ENCODE measurements around the gene ADAMTS16. TPM values are rescaled to one million over a fixed set of nuclear protein-coding genes. Genes with fewer than 3 reads are reported as not detected.
A peak's percentile ranks its signal among the peaks of the same experiment; 100 is the strongest.

The ADAMTS16 gene
- total RNA-seq, 1 donor from 2014 or later = 4.1 TPM

- no peak overlapping the region for H2AFZ ChIP-seq (replicated peaks)
- Mint-ChIP-seq H3K27me3 (ENCODE audit: insufficient read depth, low read depth) (peaks cover 2% of the 10 kb centered on the region), H3K27ac (no peak overlapping the region), H3K9me3 (peaks cover 2% of the 10 kb centered on the region), H3K4me3 (no peak overlapping the region), H3K36me3 (no peaks in the 10 kb centered on the region), H3K4me1 (no peaks in the 10 kb centered on the region)
- H3K36me3 ChIP-seq = no peaks in the 10 kb centered on the region
- H3K79me2 ChIP-seq (ENCODE audit: low read depth) = no peaks in the 10 kb centered on the region
- H3K4me2 ChIP-seq = no peak overlapping the region
- H3K27ac ChIP-seq = no peak overlapping the region
- H3K27me3 ChIP-seq = no peaks in the 10 kb centered on the region
- H3F3A ChIP-seq (ENCODE audit: low read depth) = no peaks in the 10 kb centered on the region
- no peak for DNase-seq (ENCODE audit: low spot score)
- no peaks in the 10 kb centered on the region for H4K20me1 ChIP-seq (ENCODE audit: low read depth)
- H3K9ac ChIP-seq = no peak overlapping the region
- H3K9me3 ChIP-seq (ENCODE audit: low read depth) = no peaks in the 10 kb centered on the region
- no peak for TF ChIP-seq EZH2phosphoT487 (IDR thresholded peaks at IDR 0.05)
- no peak for TF ChIP-seq CTCF (IDR thresholded peaks at IDR 0.05)
- H3K4me3 ChIP-seq = no peak overlapping the region
- no peaks in the 10 kb centered on the region for H3K4me1 ChIP-seq
Measured at GRCh38 chr5:5126444-5126843, 13.7 kb upstream of the ADAMTS16 start.

GRCh38 chr5:5128766-5129165 is 11.4 kb upstream of the ADAMTS16 start:
- H3K9me3 Mint-ChIP-seq = peaks cover 4% of the 10 kb centered on the region
- H3K27ac Mint-ChIP-seq = no peak overlapping the region
- H2AFZ ChIP-seq (replicated peaks) = no peak overlapping the region

GRCh38 chr5:5132234-5132633 is 7.9 kb upstream of the ADAMTS16 start:
- peaks cover 7% of the 10 kb centered on the region for H3K27me3 Mint-ChIP-seq (ENCODE audit: insufficient read depth, low read depth)
- TF ChIP-seq EZH2phosphoT487 (IDR thresholded peaks at IDR 0.05) = no peak
- TF ChIP-seq CTCF (IDR thresholded peaks at IDR 0.05) = no peak
- no peak for TF ChIP-seq EZH2 (IDR thresholded peaks at IDR 0.05)

More at GRCh38 chr5:5128766-5129165, 11.4 kb upstream of the ADAMTS16 start:
- no peaks in the 10 kb centered on the region for H3F3A ChIP-seq (ENCODE audit: low read depth)
- no peaks in the 10 kb centered on the region for H4K20me1 ChIP-seq (ENCODE audit: low read depth)
- H3K27me3 ChIP-seq = no peaks in the 10 kb centered on the region
- H3K27me3 Mint-ChIP-seq (ENCODE audit: insufficient read depth, low read depth) = peaks cover 4% of the 10 kb centered on the region
- no peak overlapping the region for H3K4me3 ChIP-seq
- no peaks in the 10 kb centered on the region for H3K4me1 Mint-ChIP-seq
- H3K36me3 ChIP-seq = no peaks in the 10 kb centered on the region
- H3K79me2 ChIP-seq (ENCODE audit: low read depth) = no peaks in the 10 kb centered on the region
- no peak for TF ChIP-seq EZH2phosphoT487 (IDR thresholded peaks at IDR 0.05)
- no peak for TF ChIP-seq EZH2 (IDR thresholded peaks at IDR 0.05)
- TF ChIP-seq CTCF (IDR thresholded peaks at IDR 0.05) = no peak
- H3K9me3 ChIP-seq (ENCODE audit: low read depth) = no peaks in the 10 kb centered on the region
- no peak overlapping the region for H3K27ac ChIP-seq
- no peak for DNase-seq (ENCODE audit: low spot score)
- no peaks in the 10 kb centered on the region for H3K4me1 ChIP-seq
- H3K4me3 Mint-ChIP-seq = no peak overlapping the region
- H3K9ac ChIP-seq = no peak overlapping the region
- peaks cover 2% of the 10 kb centered on the region for H3K36me3 Mint-ChIP-seq
- H3K4me2 ChIP-seq = no peak overlapping the region

More at GRCh38 chr5:5132234-5132633, 7.9 kb upstream of the ADAMTS16 start:
- Mint-ChIP-seq H3K36me3 (peaks cover 2% of the 10 kb centered on the region), H3K9me3 (peaks cover 8% of the 10 kb centered on the region), H3K4me3 (no peak overlapping the region), H3K4me1 (peaks cover 4% of the 10 kb centered on the region), H3K27ac (peak overlapping the region; percentile 21)
- no peak for DNase-seq (ENCODE audit: low spot score)
- no peaks in the 10 kb centered on the region for H3K4me1 ChIP-seq
- no peak overlapping the region for H3K4me2 ChIP-seq
- no peak overlapping the region for H3K27ac ChIP-seq
- H2AFZ ChIP-seq (replicated peaks) = no peak overlapping the region
- H3K9ac ChIP-seq = no peak overlapping the region
- no peaks in the 10 kb centered on the region for H4K20me1 ChIP-seq (ENCODE audit: low read depth)
- no peaks in the 10 kb centered on the region for H3F3A ChIP-seq (ENCODE audit: low read depth)
- no peaks in the 10 kb centered on the region for H3K36me3 ChIP-seq
- no peak overlapping the region for H3K4me3 ChIP-seq
- no peaks in the 10 kb centered on the region for H3K79me2 ChIP-seq (ENCODE audit: low read depth)
- no peaks in the 10 kb centered on the region for H3K9me3 ChIP-seq (ENCODE audit: low read depth)
- no peaks in the 10 kb centered on the region for H3K27me3 ChIP-seq

All from neural progenitor cell (in vitro differentiated cells).